ENCODE results near the gene MSH2.

The MSH2 gene

DNA sequence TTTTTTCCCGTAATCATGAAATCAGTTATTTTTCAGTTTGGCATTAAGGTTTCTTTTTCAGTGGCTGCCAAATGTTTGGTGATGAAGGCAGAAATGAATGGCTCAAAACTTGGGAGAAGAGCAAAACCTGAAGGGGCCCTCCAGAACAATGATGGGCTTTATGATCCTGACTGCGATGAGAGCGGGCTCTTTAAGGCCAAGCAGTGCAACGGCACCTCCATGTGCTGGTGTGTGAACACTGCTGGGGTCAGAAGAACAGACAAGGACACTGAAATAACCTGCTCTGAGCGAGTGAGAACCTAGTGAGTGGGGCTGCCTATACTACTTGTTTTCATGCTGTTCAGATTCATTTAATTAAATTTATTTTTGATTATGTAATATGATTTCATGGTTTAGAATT is 29.2 kb upstream of the MSH2 start:
- H3K36me3 ChIP-seq (replicated peaks; ENCODE audit: low read depth, low read length): no peaks in the 10 kb centered on the region
- no peak for TF ChIP-seq EZH2phosphoT487 (IDR thresholded peaks at IDR 0.05; ENCODE audit: low read depth)
- TF ChIP-seq, protein P1, sequence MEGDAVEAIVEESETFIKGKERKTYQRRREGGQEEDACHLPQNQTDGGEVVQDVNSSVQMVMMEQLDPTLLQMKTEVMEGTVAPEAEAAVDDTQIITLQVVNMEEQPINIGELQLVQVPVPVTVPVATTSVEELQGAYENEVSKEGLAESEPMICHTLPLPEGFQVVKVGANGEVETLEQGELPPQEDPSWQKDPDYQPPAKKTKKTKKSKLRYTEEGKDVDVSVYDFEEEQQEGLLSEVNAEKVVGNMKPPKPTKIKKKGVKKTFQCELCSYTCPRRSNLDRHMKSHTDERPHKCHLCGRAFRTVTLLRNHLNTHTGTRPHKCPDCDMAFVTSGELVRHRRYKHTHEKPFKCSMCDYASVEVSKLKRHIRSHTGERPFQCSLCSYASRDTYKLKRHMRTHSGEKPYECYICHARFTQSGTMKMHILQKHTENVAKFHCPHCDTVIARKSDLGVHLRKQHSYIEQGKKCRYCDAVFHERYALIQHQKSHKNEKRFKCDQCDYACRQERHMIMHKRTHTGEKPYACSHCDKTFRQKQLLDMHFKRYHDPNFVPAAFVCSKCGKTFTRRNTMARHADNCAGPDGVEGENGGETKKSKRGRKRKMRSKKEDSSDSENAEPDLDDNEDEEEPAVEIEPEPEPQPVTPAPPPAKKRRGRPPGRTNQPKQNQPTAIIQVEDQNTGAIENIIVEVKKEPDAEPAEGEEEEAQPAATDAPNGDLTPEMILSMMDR (IDR thresholded peaks at IDR 0.05; ENCODE audit: low read depth, low read length): no peak
- no peaks in the 10 kb centered on the region for H3K27me3 ChIP-seq (ENCODE audit: low read depth, low read length)
- H3K27ac ChIP-seq (ENCODE audit: low read length): no peak overlapping the region
- no peaks in the 10 kb centered on the region for H3K9me3 ChIP-seq (ENCODE audit: insufficient read depth, low read length)
- no peaks in the 10 kb centered on the region for H4K20me1 ChIP-seq (ENCODE audit: insufficient read depth, low read length)
- no peak overlapping the region for H3K9ac ChIP-seq (ENCODE audit: low read length)
- H3K4me3 ChIP-seq (ENCODE audit: low read length): no peak overlapping the region
- H2AFZ ChIP-seq (ENCODE audit: low read depth, low read length): no peak overlapping the region
- no peaks in the 10 kb centered on the region for H3K4me1 ChIP-seq (ENCODE audit: low read length)
- no peaks in the 10 kb centered on the region for H3K79me2 ChIP-seq (ENCODE audit: low read length)
- H3K4me2 ChIP-seq (ENCODE audit: low read length): no peak overlapping the region

DNA sequence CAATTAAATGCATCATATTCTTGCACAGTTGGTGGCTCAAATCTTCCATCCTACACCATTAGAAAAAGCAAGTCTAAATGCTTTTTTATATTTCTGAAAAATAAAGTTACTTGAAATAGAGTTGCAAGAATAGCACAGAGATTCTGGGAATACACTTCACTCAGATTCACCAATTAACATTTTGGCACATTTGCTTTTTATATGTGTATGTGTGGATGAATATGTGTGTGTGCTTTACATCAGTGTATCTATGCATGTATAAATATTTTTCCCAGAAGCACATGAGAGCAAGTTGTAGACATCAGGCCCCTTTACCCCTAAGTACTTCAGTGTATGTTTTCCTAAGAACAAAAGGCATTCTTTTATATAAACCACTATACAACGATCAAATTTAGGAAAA is 27.6 kb upstream of the MSH2 start:
- Histone ChIP-seq H3K27me3 (ENCODE audit: low read depth, low read length) (no peaks in the 10 kb centered on the region), H3K9ac (ENCODE audit: low read length) (no peak overlapping the region), H3K4me1 (ENCODE audit: low read length) (no peaks in the 10 kb centered on the region), H3K4me3 (ENCODE audit: low read length) (no peak overlapping the region), H2AFZ (ENCODE audit: low read depth, low read length) (no peak overlapping the region), H3K9me3 (ENCODE audit: insufficient read depth, low read length) (no peaks in the 10 kb centered on the region), H3K36me3 (replicated peaks; ENCODE audit: low read depth, low read length) (no peaks in the 10 kb centered on the region), H3K27ac (ENCODE audit: low read length) (no peak overlapping the region), H4K20me1 (ENCODE audit: insufficient read depth, low read length) (no peaks in the 10 kb centered on the region), H3K4me2 (ENCODE audit: low read length) (no peak overlapping the region), H3K79me2 (ENCODE audit: low read length) (no peaks in the 10 kb centered on the region)
- TF ChIP-seq, protein P1 (IDR thresholded peaks at IDR 0.05; ENCODE audit: low read depth, low read length): no peak
- TF ChIP-seq EZH2phosphoT487 (IDR thresholded peaks at IDR 0.05; ENCODE audit: low read depth): no peak

DNA sequence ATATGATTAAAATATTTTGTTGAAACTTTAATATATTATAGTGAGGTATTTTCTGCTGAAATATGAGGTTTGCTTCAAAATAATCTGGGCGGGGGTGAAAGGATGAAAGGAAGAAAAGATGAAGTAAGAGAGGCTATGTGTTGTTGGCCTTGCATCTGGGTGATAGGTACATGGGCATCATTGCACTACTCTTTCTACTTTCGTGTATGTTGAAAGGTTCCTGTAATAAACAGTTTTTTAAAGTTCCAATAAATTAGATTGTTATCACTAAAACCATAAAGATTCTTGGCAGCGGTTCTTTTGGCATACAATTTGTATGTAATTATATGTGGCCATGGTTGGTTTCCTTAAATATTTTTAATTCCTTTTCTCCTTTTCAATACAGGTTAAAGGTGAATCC is 23.6 kb upstream of the MSH2 start:
- Histone ChIP-seq H2AFZ (ENCODE audit: low read depth, low read length) (no peak overlapping the region), H3K27ac (ENCODE audit: low read length) (no peak overlapping the region), H3K4me1 (ENCODE audit: low read length) (no peaks in the 10 kb centered on the region), H3K36me3 (replicated peaks; ENCODE audit: low read depth, low read length) (no peaks in the 10 kb centered on the region), H3K9ac (ENCODE audit: low read length) (no peak overlapping the region), H4K20me1 (ENCODE audit: insufficient read depth, low read length) (no peaks in the 10 kb centered on the region), H3K79me2 (ENCODE audit: low read length) (no peaks in the 10 kb centered on the region), H3K4me3 (ENCODE audit: low read length) (no peak overlapping the region), H3K27me3 (ENCODE audit: low read depth, low read length) (no peaks in the 10 kb centered on the region), H3K9me3 (ENCODE audit: insufficient read depth, low read length) (no peaks in the 10 kb centered on the region), H3K4me2 (ENCODE audit: low read length) (no peak overlapping the region)
- no peak for TF ChIP-seq EZH2phosphoT487 (IDR thresholded peaks at IDR 0.05; ENCODE audit: low read depth)
- TF ChIP-seq, protein P1 (IDR thresholded peaks at IDR 0.05; ENCODE audit: low read depth, low read length): no peak

DNA sequence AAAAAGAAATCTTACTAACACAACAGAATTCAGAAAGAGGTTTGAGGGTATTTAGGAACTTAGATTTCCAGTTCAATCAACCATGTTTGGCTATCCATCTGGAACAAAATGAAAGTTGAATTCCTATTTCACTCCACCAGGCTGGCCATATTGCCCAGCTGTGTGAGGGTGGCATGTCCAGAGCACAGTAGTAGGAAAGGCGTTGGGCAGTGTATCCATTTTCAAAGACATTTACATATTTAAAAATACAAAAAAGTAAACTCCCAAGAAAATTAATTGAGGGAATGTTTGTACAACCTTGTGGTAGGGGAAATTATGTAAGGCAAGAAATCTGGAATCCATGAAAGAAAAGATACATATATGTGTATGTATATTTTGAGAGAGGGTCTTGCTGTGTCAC is 21.5 kb upstream of the MSH2 start:
- Histone ChIP-seq H3K79me2 (ENCODE audit: low read length) (no peaks in the 10 kb centered on the region), H3K9me3 (ENCODE audit: insufficient read depth, low read length) (no peaks in the 10 kb centered on the region), H3K36me3 (replicated peaks; ENCODE audit: low read depth, low read length) (no peaks in the 10 kb centered on the region), H3K4me2 (ENCODE audit: low read length) (no peak overlapping the region), H2AFZ (ENCODE audit: low read depth, low read length) (no peak overlapping the region), H3K4me1 (ENCODE audit: low read length) (peaks cover under 1% of the 10 kb centered on the region; the same call in 1 of the 2 replicates), H3K27ac (ENCODE audit: low read length) (no peak overlapping the region), H3K4me3 (ENCODE audit: low read length) (no peak overlapping the region), H3K9ac (ENCODE audit: low read length) (no peak overlapping the region), H3K27me3 (ENCODE audit: low read depth, low read length) (no peaks in the 10 kb centered on the region), H4K20me1 (ENCODE audit: insufficient read depth, low read length) (no peaks in the 10 kb centered on the region)
- TF ChIP-seq, protein P1 (IDR thresholded peaks at IDR 0.05; ENCODE audit: low read depth, low read length): no peak
- TF ChIP-seq EZH2phosphoT487 (IDR thresholded peaks at IDR 0.05; ENCODE audit: low read depth): no peak
